Vagina (tissue), 2 donors: ENCODE results near the gene ZDHHC3.

ENCODE experiments used
- CTCF ChIP-seq, 3 experiments: fragments of 450-650 bp in 2 of 3; fragments of 200-600 bp in 1 of 3; sonication (generic) in 1 of 3; IDR thresholded peaks; one replicate each; pipeline ENCODE4 v1.5.1; 2017 to 2019; ENCODE audit warnings: antibody characterized with exemption in 3 of 3, mild to moderate bottlenecking in 2 of 3, moderate library complexity in 2 of 3
- POLR2A ChIP-seq, 2 donors: fragments of 450-650 bp; IDR thresholded peaks; one replicate each; pipeline ENCODE4 v1.6.1; 2017; ENCODE audit warnings: antibody characterized with exemption in 2 of 2, mild to moderate bottlenecking in 2 of 2, moderate library complexity in 2 of 2

GRCh38 chr3:44954962-44955361 is 21.0 kb downstream of the ZDHHC3 start:
- TF ChIP-seq CTCF (IDR thresholded peaks at IDR 0.05), result no peak
- no peak for TF ChIP-seq POLR2A (IDR thresholded peaks at IDR 0.05)
